ENCODE measurements around the gene TMEM132D.

GRCh38 chr12:129231491-129231890 lies 672.3 kb downstream of the TMEM132D start:
- TF ChIP-seq CTCF (IDR thresholded peaks at IDR 0.05), result no peak
- TF ChIP-seq POLR2A (IDR thresholded peaks at IDR 0.05), result no peak
